ENCODE data around the gene TMEM120B.
"Not testable (repeated sequence)": the region's sequence is repeated elsewhere in the genome, so short reads cannot be mapped to it uniquely, and the experiment has no call there.

TMEM120B gene

GRCh38 chr12:121712461-121713256, at the start of gene TMEM120B:
TMEM120B (plus strand) TSS chr12:121712752; CDS start chr12:121712896, 144 bp downstream.
- peak; percentile 91 for DNase-seq

- DNase-seq: no peak
Measured at GRCh38 chr12:121663610-121663929, 49.0 kb upstream of the TMEM120B start.

GRCh38 chr12:121666829-121667228, 45.7 kb upstream of the TMEM120B start:
- not testable (repeated sequence) for DNase-seq

GRCh38 chr12:121668750-121669520, 43.6 kb upstream of the TMEM120B start:
- DNase-seq: peak; percentile 67

GRCh38 chr12:121669521-121669900, 43.0 kb upstream of the TMEM120B start, which contains the start of gene MORN3:
MORN3 (minus strand) TSS chr12:121669654; CDS start chr12:121669483, 171 bp downstream.
- DNase-seq: no peak

GRCh38 chr12:121673013-121673511, 39.5 kb upstream of the TMEM120B start:
- peak; percentile 37 for DNase-seq

GRCh38 chr12:121676190-121676589, 36.4 kb upstream of the TMEM120B start:
- DNase-seq: no peak

- no peak for DNase-seq
Measured at GRCh38 chr12:121678305-121678704, 34.2 kb upstream of the TMEM120B start.

GRCh38 chr12:121678716-121679300, 33.7 kb upstream of the TMEM120B start:
- no peak for DNase-seq

GRCh38 chr12:121679661-121680197, 32.8 kb upstream of the TMEM120B start:
- not testable (repeated sequence) for DNase-seq

- DNase-seq: no peak
Measured at GRCh38 chr12:121688966-121689365, 23.6 kb upstream of the TMEM120B start.

GRCh38 chr12:121689430-121689829, 23.1 kb upstream of the TMEM120B start:
- DNase-seq: no peak

- DNase-seq: not testable (repeated sequence)
Measured at GRCh38 chr12:121692744-121693143, 19.8 kb upstream of the TMEM120B start.

- DNase-seq: no peak
Measured at GRCh38 chr12:121693155-121693687, 19.3 kb upstream of the TMEM120B start.

GRCh38 chr12:121697093-121697698, 15.4 kb upstream of the TMEM120B start:
- peak; percentile 79 for DNase-seq

- DNase-seq: not testable (repeated sequence)
Measured at GRCh38 chr12:121697861-121698260, 14.7 kb upstream of the TMEM120B start.

- DNase-seq: no peak
Measured at GRCh38 chr12:121701667-121702277, 10.8 kb upstream of the TMEM120B start.

GRCh38 chr12:121702944-121703343, 9.6 kb upstream of the TMEM120B start:
- DNase-seq: no peak

- DNase-seq: no peak
Measured at GRCh38 chr12:121705514-121705913, 7.0 kb upstream of the TMEM120B start.

GRCh38 chr12:121708313-121709063, 4.1 kb upstream of the TMEM120B start:
- DNase-seq: no peak

GRCh38 chr12:121709064-121709424, 3.5 kb upstream of the TMEM120B start:
- DNase-seq: not testable (repeated sequence)

Data from CD4-positive, alpha-beta T cell treated with Interleukin-12 subunit alpha and Interleukin-12 subunit beta, for 1 hour (primary cell).